OCI-LY3 (cell line): ENCODE results near the gene ERP44.

Experiments
- CTCF ChIP-seq: fragments of 200-600, 300-600 bp; sonication (generic); IDR thresholded peaks from 2 replicates; pipeline ENCODE4 v1.5.1; 2014; ENCODE audit warnings: antibody characterized with exemption, low read length, low read depth
- EZH2phosphoT487 ChIP-seq: fragments of 200-600 bp; shearing (Covaris generic); IDR thresholded peaks from 2 replicates; pipeline ENCODE4 v1.6.1; 2018; ENCODE audit warnings: antibody characterized with exemption, mixed run types, low read depth

- TF ChIP-seq CTCF: no peak
- TF ChIP-seq EZH2phosphoT487: no peak
These were observed 35.6 kb downstream of the ERP44 start for GRCh38 chr9:100063185-100063584.
